Epithelial cell of proximal tubule (primary cell): ENCODE data around the gene BOD1L1. TPM values are rescaled to one million over a fixed set of nuclear protein-coding genes. Genes with fewer than 3 reads are reported as not detected.
A peak's percentile ranks its signal among the peaks of the same experiment; 100 is the strongest.

Experiments
- DNase-seq: peaks from one replicate; pipeline ENCODE4 v3.0.0-alpha.2; 2011; ENCODE audit warnings: low read depth
- H3K4me3 ChIP-seq: 2 replicates; pipeline ENCODE4 v1.5.1; 2011; ENCODE audit warnings: low read depth, mild to moderate bottlenecking, low read length
- total RNA-seq: library from RNA; depleted of rRNA; stranded (reverse); fragments of >200 nt; gene quantifications from 2 replicates; pipeline ENCODE4 v1.2.3, GENCODE V29; 2015
- TF ChIP-seq, protein P1 (sequence below): conservative IDR thresholded peaks from 2 replicates; pipeline ENCODE4 v1.5.1; 2012; ENCODE audit warnings: low read depth, mild to moderate bottlenecking, low read length

Gene BOD1L1
- total RNA-seq, 1 donor from 2014 or later: 20.6 TPM

DNA sequence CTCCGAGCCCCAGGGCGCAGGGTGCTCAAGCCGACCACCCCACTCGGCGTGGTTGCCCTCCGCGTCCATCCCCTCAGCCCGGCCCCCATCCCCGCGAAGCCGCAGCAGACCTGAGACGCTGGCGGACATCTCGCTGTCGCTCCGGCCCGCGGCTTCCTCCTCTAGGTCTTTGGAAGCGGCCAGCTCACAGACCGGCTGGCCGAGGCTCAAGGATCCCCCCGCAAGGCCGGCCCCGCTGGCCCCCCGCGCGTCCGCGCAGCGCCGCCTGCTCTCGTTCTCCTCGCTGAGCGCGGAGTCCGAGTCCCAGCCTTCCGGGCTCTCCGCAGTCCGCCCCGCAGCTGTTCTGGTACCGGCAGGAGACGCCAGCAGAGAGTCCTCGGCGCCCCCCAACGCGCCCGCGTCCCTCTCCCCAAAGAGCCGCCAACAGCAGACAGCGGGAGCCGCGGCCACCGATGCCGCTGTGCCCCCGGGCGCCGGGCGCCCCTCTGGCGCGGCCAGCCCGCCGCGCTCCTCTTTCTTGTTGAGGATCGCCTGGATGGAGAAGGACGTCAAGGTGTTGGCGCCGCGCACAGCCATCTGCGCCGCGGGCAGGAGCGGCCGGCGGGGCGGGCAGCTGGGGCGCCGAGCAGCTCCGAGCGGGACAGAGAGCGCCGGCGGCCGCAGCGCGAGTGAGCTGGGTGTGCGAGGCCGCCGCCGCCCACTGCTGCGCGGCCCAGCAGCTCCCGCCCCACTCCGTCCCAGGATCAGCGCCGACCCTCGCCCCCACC, 83.5 kb downstream of the BOD1L1 start, which contains the start of gene NKX3-2:
Gene NKX3-2, minus strand, starts transcription at position 670 of the 767 bp plus-strand sequence. Its CDS starts 94 bp downstream, at position 576.
- TF ChIP-seq, protein P1, sequence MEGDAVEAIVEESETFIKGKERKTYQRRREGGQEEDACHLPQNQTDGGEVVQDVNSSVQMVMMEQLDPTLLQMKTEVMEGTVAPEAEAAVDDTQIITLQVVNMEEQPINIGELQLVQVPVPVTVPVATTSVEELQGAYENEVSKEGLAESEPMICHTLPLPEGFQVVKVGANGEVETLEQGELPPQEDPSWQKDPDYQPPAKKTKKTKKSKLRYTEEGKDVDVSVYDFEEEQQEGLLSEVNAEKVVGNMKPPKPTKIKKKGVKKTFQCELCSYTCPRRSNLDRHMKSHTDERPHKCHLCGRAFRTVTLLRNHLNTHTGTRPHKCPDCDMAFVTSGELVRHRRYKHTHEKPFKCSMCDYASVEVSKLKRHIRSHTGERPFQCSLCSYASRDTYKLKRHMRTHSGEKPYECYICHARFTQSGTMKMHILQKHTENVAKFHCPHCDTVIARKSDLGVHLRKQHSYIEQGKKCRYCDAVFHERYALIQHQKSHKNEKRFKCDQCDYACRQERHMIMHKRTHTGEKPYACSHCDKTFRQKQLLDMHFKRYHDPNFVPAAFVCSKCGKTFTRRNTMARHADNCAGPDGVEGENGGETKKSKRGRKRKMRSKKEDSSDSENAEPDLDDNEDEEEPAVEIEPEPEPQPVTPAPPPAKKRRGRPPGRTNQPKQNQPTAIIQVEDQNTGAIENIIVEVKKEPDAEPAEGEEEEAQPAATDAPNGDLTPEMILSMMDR: no peak

DNA sequence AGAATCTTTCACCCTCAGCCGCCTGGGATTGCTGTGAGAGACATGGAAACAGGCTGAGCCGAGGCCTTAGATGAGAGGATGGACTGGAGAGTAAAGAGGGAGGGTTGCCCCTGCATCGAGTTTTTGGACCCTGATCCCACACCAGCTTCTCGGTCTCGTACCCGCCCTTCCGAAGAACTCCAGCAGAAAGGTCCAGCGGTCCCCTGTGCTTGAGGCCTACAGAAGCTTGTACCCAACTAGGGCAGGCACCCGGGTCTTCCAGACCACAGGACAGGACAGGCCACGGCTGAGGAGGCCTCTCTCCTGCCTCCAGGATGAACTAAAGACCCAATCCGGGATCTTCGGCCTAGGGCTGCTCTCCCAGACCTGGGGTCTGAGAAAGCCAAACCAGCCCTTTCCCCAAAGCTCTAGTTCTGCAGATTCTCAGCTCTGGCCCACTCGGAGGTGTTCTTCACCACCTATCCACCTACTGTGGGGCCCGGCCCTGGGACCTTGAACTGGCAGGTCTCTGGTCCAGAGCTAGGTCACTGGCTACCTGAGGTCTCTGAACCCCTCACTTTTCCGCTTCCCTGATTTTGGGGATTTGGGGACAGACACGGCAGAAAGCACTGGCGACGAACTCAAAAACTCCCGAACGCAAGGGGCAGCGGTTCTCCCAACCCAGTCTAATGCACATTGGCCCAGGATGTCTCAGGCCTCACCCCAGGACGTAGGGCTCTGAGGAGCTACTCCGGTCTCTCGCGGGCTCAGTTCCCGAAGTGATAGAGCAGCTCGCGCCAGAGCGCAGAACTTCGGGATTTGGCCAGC, 84.3 kb downstream of the BOD1L1 start:
- TF ChIP-seq, protein P1: no peak
- DNase-seq: no peak
- no peak overlapping the region for H3K4me3 ChIP-seq

More for the DNA sequence above, 83.5 kb downstream of the BOD1L1 start, which contains the start of gene NKX3-2:
- DNase-seq: no peak
- peak within 1 kb of the TSS; percentile 69 for H3K4me3 ChIP-seq

DNA sequence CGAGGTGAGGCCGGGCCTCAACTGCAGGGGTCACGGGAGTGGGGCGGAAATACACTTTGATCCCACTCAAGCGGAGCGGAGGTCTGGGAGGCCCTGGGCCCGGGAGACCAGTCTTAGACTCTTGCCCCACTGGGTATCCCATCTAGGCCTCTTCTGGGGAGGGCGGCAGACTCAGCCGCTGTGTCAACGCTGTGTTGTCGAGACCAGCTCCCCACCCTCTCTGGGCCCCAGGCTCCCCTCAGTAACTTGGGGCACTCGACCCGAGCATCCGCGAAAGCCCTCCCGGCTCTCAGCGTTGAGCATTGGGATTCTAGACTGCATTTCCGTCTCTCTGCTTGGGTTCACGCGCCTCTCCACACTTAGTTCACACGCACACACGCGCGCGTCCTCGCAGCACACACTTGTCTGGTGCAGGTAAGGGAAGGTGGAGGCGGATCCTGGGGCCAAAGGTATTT, 84.9 kb downstream of the BOD1L1 start:
- TF ChIP-seq, protein P1: no peak
- no peak for DNase-seq
- H3K4me3 ChIP-seq: no peak overlapping the region

DNA sequence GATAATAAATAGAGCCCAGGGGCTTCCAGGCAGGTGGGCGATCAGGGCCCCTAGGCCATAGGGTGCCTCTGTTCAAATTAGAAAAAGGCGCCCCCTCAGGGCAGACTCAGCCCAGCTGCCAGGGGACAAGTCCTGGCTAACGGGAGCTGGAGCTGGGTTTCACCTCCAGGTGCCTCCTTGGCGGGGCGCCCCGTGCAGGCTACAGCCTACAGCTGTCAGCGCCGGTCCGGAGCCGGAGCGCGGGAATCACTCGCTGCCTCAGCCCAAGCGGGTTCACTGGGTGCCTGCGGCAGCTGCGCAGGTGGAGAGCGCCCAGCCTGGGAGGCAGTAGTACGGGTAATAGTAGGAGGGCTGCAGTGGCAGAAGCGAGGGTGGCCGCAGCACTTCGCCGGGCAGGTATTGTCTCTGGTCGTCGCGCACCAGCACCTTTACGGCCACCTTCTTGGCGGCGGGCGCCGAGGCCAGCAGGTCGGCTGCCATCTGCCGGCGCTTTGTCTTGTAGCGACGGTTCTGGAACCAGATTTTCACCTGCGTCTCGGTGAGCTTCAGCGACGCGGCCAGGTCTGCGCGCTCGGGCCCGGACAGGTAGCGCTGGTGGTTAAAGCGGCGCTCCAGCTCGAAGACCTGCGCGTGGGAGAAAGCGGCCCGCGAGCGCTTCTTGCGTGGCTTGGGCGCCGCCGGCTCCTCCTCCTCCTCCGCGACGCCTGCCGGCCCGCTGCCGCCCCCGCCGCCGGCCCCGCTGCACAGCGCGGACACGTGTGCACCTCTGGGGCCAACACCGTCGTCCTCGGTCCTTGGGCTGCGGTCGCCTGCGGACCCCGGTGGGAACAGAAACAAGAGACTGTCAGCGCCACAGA, 85.6 kb downstream of the BOD1L1 start:
- H3K4me3 ChIP-seq: no peak overlapping the region
- DNase-seq: no peak
- TF ChIP-seq, protein P1: peak; percentile 40

DNA sequence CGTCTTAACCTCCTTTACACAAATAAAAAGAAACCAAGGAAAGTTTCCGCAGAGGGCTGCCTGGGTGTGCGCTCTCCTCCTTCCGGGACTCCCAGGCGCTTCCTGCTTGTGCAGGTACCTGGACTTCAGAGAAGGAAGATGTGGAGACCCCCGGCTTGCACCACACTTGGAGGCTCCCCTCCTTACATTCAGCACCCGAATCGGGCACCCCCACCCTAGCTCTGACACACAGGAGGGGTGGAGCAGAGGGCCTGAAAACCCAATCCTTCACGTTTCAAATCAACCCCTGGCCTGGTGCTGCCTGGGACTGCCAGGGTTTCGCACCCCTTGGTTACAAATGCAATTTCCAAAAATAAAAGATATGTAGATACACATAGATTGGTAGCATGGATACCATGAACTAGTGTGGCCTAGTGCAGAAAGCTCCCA, 86.3 kb downstream of the BOD1L1 start:
- H3K4me3 ChIP-seq: no peak overlapping the region
- TF ChIP-seq, protein P1: no peak
- DNase-seq: no peak

DNA sequence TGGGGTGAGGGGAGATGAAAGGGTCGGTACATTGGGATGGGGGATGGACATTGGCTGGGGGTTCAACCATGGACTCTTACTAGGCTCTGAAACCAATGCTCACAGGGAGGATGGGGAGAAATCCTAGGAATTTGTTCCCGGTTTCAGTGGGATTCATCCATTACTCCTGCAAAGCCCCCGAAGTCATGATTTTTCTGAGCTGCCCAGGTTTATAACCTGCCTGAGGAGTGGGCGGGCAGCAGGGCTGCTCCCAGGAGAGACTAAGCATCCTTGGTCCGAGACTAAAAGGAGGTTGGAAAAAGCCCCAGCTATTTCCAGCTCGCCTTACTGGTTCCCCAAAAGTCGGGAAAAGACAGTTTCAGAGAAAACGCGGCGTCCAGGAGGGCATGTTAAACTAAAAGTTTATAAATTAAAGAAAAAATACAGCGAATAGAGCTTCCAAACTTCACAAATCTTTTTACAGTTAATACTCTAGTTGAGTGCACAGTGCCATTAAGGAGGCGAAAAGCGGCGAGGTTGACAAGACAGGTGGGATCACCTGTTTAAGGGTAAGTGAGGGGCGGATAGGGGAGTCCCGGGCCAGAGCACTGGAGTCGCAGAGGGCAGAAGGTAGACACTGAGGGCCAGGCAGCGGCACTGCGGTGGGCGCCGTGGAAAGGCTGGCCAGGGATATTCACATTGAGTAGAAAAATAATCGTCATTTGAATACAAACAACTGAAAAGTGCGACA, 86.9 kb downstream of the BOD1L1 start:
- DNase-seq: no peak
- TF ChIP-seq, protein P1: no peak
- H3K4me3 ChIP-seq: no peak overlapping the region
